NCI-H146 treated with DMSO at 0.1 percent for 48 hours (cell line): ENCODE measurements around the gene TGM4.
"Not testable (repeated sequence)": the region's sequence is repeated elsewhere in the genome, so short reads cannot be mapped to it uniquely, and the experiment has no call there.

Experiments used
- DNase-seq: peaks from one replicate; lab custom pipeline; 2025; ENCODE audit not compliant: unreplicated experiment; lab: John Stamatoyannopoulos, UW

Gene TGM4

GRCh38 chr3:44913868-44914468 lies 39.6 kb downstream of the TGM4 start:
- peak; percentile 11 for DNase-seq

- DNase-seq = no peak
Observed at GRCh38 chr3:44914936-44915335, 40.5 kb downstream of the TGM4 start.

- DNase-seq = no peak
Observed at GRCh38 chr3:44915702-44916438, 41.5 kb downstream of the TGM4 start.

DNA sequence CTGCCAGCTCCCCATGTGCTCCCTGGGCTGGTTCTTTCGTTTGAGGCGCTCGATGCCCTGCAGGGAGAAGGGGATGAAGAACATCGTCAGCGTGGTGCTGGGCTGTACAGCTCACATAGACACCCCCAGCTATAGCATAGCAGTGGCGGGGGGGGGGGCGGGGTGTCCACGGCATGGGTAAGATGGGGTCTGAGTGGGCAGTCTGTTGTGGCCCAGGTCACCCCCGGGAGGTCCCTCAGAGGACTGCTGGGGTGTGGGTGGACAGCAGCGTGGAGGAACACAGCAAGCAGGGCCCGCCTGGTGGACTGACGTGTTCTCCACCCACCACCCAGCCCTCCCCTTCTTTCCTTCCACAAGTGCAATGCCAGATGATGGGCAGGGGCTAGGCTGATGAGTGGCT lies 43.7 kb downstream of the TGM4 start:
- DNase-seq = no peak

GRCh38 chr3:44918581-44918980 lies 44.2 kb downstream of the TGM4 start:
- DNase-seq = no peak

DNA sequence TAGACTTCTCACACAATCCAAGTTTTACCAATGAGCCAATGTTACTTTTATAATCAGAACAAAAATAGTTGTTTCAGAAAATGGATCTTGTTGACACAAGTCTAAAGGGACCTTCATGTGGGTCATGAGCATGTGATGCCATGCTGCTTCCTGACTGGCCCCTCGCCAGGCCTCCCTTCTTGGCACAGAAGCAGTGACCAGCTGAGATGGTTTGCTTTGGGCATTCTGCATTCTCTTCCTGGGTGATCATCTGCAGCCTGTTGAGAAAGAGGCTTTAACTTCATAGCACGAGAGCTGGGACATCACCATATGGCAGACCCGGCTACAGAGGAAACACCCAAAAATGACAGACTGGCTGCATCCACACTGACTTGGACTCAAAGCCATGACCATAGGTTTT lies 45.7 kb downstream of the TGM4 start:
- DNase-seq = no peak

GRCh38 chr3:44923632-44924456 lies 49.4 kb downstream of the TGM4 start:
- no peak for DNase-seq

DNA sequence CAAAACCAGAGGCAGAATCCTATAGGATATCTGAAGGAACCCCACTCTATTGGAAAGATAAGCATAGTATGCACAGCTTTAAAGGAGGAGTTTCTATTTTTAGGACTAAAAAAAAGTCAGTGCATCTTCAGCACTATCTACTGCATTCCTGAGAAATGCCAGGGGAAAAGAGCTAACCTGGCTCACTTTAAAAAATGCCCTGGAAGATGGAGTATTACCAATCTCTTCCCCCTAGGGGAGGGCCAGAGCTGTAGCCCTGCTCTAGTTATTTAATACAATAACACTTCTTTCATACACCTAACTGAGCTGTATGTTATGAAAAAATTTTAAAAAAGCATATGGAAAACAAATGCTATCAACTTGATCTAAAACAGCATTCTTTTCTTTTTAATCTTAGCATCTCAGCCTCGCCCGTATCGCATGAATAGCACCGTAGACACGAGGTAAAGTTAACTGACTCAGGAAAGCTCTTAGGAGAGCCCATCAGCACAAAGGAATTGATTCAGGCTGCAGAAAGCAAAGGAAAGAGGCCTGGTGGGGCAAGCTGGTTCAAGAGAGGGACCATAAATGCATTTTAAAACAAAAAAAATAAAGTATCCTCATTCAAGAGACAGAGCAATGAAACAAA lies 50.2 kb downstream of the TGM4 start:
- no peak for DNase-seq

DNA sequence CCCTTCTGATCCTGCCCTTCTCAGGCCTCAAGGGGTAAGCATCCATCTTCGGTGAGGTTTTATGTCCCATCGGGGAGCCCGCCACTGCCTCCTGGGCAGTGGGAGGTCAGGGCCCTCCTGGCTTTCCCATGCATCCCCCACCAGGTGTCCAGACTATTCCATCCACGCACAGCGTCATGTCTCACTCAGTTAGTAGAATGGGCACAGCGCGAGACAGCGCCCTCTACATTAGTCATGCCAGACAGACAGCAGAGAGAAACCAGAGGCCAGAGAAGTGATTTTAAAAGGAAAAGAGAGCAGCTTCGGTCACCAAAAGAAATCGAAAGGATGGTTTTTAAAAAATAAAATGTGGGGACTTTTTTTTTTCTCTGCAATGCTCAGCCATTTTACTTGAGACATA lies 51.8 kb downstream of the TGM4 start:
- no peak for DNase-seq

DNA sequence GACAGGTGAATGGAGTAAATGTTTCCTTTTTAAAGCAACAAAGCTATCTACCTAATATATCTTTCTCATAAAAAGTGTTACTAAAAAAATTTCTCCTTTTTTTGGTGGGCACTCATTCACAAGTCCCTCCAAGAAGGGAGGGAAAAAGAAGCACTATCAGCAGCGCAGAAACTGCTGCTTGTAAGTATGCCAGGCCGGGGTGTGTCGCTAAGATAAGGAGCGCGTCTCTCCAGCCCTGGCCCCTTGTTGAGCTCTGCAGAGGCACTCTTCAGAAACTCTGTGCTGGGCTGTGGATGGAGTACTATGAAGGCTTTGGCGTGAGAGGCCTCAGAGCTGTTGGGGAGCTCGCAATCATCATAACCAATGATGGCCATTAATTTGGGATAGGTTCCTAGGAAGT lies 52.5 kb downstream of the TGM4 start:
- no peak for DNase-seq

- no peak for DNase-seq
Observed at GRCh38 chr3:44927371-44927770, 53.0 kb downstream of the TGM4 start.

GRCh38 chr3:44929782-44930181 lies 55.4 kb downstream of the TGM4 start:
- no peak for DNase-seq

DNA sequence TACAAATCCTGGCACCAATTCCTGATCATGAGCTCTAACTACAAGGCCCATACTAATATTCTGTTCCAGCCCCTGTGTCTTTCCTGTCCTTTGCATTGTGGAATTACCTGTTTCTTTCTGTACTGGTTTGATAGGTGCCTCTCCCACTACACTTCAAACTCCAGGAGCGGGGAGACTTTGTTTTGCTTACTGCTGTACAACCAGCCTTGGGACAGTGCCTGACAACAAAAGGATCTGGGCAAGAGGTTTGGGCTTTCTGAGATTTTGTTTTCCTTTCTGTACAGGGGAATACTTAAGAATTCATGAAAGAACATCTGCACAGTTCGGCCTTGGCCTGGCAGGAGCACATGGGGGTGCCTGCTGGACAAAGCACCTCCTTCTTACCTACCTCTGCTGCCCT lies 56.5 kb downstream of the TGM4 start:
- no peak for DNase-seq

DNA sequence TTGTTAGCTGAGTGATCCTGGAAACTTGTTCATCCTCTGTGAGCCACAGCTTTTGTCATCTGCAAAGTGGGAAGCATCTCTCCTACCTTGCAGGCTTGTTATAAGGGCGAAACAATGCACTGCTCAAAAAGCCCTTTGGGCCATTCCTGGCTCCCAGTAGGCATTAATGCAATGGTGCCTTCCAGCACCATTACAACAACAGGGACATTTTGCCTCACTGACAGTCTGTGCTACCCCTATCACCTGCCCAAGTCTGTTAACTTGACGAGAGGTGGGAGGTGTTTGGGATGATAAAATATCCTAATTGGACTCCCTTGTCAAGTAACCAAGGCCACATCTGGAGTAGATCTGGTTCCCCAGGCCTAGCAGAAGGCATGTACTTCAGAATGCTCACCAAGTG lies 57.4 kb downstream of the TGM4 start:
- DNase-seq = no peak

GRCh38 chr3:44932271-44932670 lies 57.9 kb downstream of the TGM4 start:
- no peak for DNase-seq

GRCh38 chr3:44932986-44933944 lies 58.9 kb downstream of the TGM4 start:
- DNase-seq = no peak

DNA sequence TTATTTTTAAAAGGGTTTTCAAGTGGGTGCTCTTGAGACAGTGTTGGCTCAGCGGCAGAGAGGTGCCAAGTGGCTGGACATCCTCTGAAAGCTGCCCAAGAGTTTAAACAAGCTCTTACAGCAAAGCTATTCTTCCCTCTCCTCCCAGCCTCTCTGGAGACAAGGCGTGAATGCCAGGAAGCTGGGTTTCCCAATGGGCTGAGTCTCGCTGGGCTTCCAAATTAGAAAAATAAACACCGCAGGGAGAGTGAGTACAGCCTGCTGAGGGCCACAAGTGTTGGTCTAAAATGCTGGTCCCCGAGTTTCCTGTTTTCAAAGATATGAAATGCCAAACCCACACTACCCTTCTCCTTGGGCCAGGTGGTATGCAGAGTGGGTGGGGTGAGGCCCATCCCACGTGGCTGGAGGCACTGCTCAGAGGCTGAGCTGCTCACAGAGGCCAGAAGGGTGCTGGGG lies 65.2 kb downstream of the TGM4 start:
- no peak for DNase-seq

GRCh38 chr3:44942202-44942921 lies 68.0 kb downstream of the TGM4 start:
- DNase-seq = no peak

DNA sequence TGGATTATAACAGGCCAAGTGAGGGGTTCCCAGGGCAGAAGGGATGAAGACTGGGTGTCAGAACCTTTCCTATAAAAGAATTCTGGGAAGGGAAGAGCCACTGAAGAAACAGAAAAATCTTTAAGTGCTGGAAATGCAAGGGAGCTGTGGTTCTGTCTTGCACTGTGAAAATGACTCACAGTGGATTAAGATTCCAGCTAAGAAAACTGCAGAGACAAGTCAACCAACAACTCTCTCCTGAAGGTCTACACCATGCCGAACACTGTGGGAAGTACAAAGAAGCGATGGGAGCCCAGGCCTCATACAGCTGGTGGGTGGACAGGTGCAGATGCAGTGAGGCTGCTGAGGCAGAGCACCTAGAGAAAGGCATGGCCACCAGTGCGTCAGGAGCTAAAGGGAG lies 73.8 kb downstream of the TGM4 start:
- no peak for DNase-seq

- not testable (repeated sequence) for DNase-seq
Observed at GRCh38 chr3:44949770-44950169, 75.4 kb downstream of the TGM4 start.
